ENCODE data around the gene ENTPD3.

ENTPD3 gene

GRCh38 chr3:40463579-40463978 is 76.6 kb downstream of the ENTPD3 start:
- no peak for DNase-seq

DNA sequence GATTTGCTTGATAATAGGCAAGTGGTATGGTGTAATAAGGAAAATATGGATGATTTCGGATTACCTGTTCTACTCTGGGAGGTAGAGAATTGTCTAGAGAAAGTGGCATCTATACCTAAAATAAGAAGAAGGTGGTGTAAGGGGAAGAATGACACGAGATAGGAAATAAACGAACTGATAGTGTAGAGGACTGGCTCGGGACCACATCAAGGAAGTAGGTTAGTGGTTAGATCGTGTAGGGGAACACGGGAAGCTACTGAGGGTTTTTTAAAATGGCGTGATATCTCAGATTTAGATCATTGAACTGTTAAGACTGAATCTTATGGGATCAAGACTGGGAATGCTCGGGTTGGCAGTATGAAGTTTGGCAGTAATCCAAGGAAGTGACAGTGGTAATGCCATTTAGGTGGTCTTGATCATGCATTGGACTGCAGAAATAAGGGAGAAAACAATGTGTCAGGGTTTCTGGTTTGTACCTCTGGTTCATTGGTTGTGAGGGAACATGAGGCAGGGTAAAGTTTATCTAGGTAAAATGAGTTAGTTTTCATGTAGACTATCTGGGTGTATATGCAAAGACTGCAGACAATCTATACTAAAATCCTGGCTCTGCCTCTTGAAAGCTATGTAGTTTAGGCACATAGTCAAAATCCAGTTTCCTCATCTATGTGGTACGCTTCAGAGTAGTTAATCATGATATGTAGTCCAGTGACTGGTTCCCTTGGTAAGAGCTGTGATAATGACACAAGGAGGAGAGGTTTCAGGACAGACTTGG is 77.5 kb downstream of the ENTPD3 start:
- peak; percentile 29 for DNase-seq

DNA sequence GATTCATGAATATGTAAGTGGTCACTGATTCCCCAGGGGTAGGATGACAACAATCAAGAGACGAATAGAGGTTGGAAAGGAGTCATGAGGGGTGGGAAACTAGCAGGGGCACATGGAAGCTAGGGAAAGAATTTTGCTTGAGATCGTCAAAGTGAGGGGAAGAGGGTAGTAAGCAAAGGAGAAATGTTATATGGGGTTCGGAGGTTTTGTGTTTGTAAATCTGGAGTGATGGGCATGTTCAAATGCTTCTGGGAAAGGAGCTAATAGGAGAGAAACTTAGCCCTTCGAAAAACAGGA is 78.1 kb downstream of the ENTPD3 start:
- no peak for DNase-seq

DNA sequence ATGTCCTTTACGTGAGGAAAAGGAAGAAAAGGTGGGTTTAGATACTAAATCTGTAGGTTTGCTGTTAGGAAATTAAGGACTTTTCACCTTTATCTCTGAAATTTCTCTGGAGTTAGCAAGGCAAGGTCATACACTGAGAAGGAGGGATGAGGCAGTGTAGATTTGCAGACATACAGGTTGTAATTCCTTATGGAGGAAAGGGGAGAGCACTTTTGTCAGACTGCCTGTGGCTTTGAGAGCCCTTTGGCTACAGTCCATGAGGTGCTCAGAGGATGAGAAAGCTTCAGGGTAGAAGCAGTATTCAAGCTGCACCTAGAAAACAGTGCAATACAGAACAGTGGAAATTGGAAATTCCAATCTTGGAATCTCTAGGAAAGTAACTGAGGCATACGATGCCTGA is 78.5 kb downstream of the ENTPD3 start:
- no peak for DNase-seq

DNA sequence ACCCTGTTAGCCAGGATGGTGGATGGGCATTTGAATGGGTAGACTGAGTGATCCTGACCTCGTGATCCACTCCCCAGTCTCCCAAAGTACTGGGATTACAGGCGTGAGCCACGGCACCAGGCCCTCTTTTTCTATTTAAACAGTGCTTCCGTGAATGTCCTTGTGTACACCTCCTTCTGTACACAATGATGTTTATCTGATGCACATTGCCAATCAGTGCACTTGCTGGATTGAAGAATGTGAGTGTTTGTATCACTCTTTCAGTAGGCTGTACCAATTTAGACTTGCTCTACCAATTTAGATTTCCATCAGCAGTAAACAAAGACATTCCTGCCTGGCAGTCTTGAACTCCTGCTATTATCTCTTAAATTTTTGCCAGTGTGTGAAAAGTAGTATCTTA is 81.0 kb downstream of the ENTPD3 start:
- no peak for DNase-seq

DNA sequence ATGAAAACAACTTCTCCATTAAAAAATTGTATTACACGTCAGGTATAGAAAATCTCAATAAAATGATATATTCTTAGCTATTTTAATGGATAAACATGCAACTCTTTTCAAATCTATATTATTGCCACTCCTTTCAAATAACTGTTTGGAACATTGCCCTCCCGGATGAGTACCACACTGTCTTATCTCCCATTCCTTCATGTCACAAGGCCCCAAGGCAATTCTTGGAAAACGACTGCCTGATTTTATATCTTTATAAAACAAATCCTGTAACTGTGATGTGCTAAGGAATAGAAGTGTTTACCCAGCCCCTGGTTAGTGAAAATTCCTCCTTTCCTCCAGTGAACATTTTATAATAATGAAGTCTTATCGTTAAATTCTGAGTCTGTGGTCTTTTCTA is 83.7 kb downstream of the ENTPD3 start:
- DNase-seq = peak; percentile 64

GRCh38 chr3:40476478-40477470 is 89.8 kb downstream of the ENTPD3 start, which contains the start of gene ZNF619:
ZNF619 (plus strand) TSS chr3:40477122; CDS start chr3:40477980, 858 bp downstream.
- peak; percentile 85 for DNase-seq

- peak; percentile 37 for DNase-seq
Measured at GRCh38 chr3:40477666-40478065, 90.7 kb downstream of the ENTPD3 start.
